ENCODE measurements around the gene NHSL2.

Gene NHSL2

GRCh38 chrX:72180539-72180938, 269.9 kb downstream of the NHSL2 start:
- no peak for DNase-seq (ENCODE audit: extremely low spot score)
- ChIA-PET POLR2A (interaction anchor here (0.7 to 1.2 kb wide), 3 partner anchors 58 to 96 kb away, joined by 3 read pairs; partner anchors contain the start of genes ERCC6L and RPS4X), CTCF (interaction anchor here (0.8 to 2.4 kb wide), 4 partner anchors 8 to 162 kb away, joined by 3 to 8 read pairs (median 5); partner anchors contain the start of gene ERCC6L)
- TF ChIP-seq CTCF (IDR thresholded peaks at IDR 0.05; ENCODE audit: control extremely low read depth, extremely low read depth, low read depth, missing control alignments), result no peak

- TF ChIP-seq CTCF (IDR thresholded peaks at IDR 0.05; ENCODE audit: control extremely low read depth, extremely low read depth, low read depth, missing control alignments), result no peak
These were observed 270.8 kb downstream of the NHSL2 start, which contains the start of gene PIN4 for GRCh38 chrX:72181178-72182125. Gene PIN4, plus strand, starts transcription at chrX:72181757. Its CDS starts 29 bp downstream, at chrX:72181786.

GRCh38 chrX:72182924-72183323, 272.3 kb downstream of the NHSL2 start:
- ChIA-PET POLR2A (no interaction called here), CTCF (no interaction called here)
- DNase-seq (ENCODE audit: extremely low spot score), result no peak
- TF ChIP-seq CTCF (IDR thresholded peaks at IDR 0.05; ENCODE audit: control extremely low read depth, extremely low read depth, low read depth, missing control alignments), result no peak

More at GRCh38 chrX:72181178-72182125, 270.8 kb downstream of the NHSL2 start, which contains the start of gene PIN4:
- peak; percentile 86 for DNase-seq (ENCODE audit: extremely low spot score)
- POLR2A ChIA-PET, result interaction anchor here (0.7 to 1.2 kb wide), 3 partner anchors 57 to 96 kb away, joined by 3 read pairs; partner anchors contain the start of genes ERCC6L and RPS4X
- CTCF ChIA-PET, result interaction anchor here (1.0 to 2.4 kb wide), 4 partner anchors 55 to 163 kb away, joined by 3 to 8 read pairs (median 5); partner anchors contain the start of gene ERCC6L

- ChIA-PET POLR2A (no interaction called here), CTCF (no interaction called here)
- no peak for DNase-seq (ENCODE audit: extremely low spot score)
- no peak for TF ChIP-seq CTCF (IDR thresholded peaks at IDR 0.05; ENCODE audit: control extremely low read depth, extremely low read depth, low read depth, missing control alignments)
These were observed 291.3 kb downstream of the NHSL2 start for GRCh38 chrX:72201836-72202536.

Measured in GM10248 (cell line).